Ovary (tissue), 9 donors: ENCODE data around the gene RHOBTB1. TPM values are rescaled to one million over a fixed set of nuclear protein-coding genes. Genes with fewer than 3 reads are reported as not detected.
"Not testable (repeated sequence)": the region's sequence is repeated elsewhere in the genome, so short reads cannot be mapped to it uniquely, and the experiment has no call there.

ENCODE experiments used
- DNase-seq, 5 donors: peaks; one replicate each; pipeline ENCODE4 v3.0.0-alpha.2; 2019 to 2020
- H3K27ac ChIP-seq, 2 donors: fragments of 200-600 bp; one replicate each; pipeline versions ENCODE4 v1.5.1 to v1.8.0; 2019 to 2022
- H3K27me3 ChIP-seq: fragments of 200-600 bp; one replicate; pipeline ENCODE4 v1.8.0; 2022
- H3K36me3 ChIP-seq: fragments of 200-600 bp; sonication (generic); one replicate; pipeline ENCODE4 v1.5.1; 2019
- H3K4me1 ChIP-seq: one replicate; pipeline ENCODE4 v1.8.1; 2013; ENCODE audit warnings: mild to moderate bottlenecking, moderate library complexity; ENCODE audit not compliant: insufficient read depth
- H3K4me3 ChIP-seq: fragments of 200-600 bp; sonication (generic); one replicate; pipeline ENCODE4 v1.5.1; 2017
- H3K9me3 ChIP-seq, 2 donors: fragments of 200-600 bp in 1 of 2; sonication (generic) in 1 of 2; one replicate each; pipeline versions ENCODE4 v1.5.1 to v1.8.1; 2013 to 2019; ENCODE audit warnings: mild to moderate bottlenecking in 1 of 2, moderate library complexity in 1 of 2
- CTCF ChIP-seq, 3 donors: fragments of 450-650 bp in 2 of 3; fragments of 200-600 bp in 1 of 3; IDR thresholded peaks; one replicate each; pipeline versions ENCODE4 v1.5.1 to v1.8.0; 2016 to 2022; ENCODE audit warnings: antibody characterized with exemption in 3 of 3, mild to moderate bottlenecking in 1 of 3
- EP300 ChIP-seq: sonication (generic); formaldehyde crosslinking; IDR thresholded peaks from one replicate; pipeline ENCODE4 v1.6.1; 2017; ENCODE audit warnings: antibody characterized with exemption
- POLR2A ChIP-seq: fragments of 450-650 bp; IDR thresholded peaks from one replicate; pipeline ENCODE4 v1.6.1; 2017; ENCODE audit warnings: antibody characterized with exemption, mild to moderate bottlenecking, moderate library complexity
- WGBS, 3 donors: extraction: QIAGEN DNeasy Blood & Tissue Kit in 1 of 3; methylation state at CpG; one replicate each; pipeline versions ENCODE4 v1.1.5 to v1.1.7; 2013 to 2017; 5-methylcytosine and 5-hydroxymethylcytosine counted together
- intact Hi-C, 4 donors: fragments of 100-400 bp; cut with DNase I; formaldehyde crosslinking; loops; one replicate each; pipeline versions ENCODE4 v1.11.0 to v1.15.1; 2022 to 2023
- polyA plus RNA-seq, 2 donors: library from polyadenylated mRNA; stranded (reverse); fragments of 200-250 nt in 1 of 2; fragments of 350-450 nt in 1 of 2; fragmentation: Illumina TruSeq in 1 of 2; extraction: RNeasy Lipid Tissue Mini Kit (QIAGEN cat#74804) in 1 of 2; gene quantifications; one replicate each; pipeline ENCODE4 v1.2.3, GENCODE V29; 2013 to 2014
- total RNA-seq, 7 donors: library from RNA; depleted of rRNA in 2 of 7; stranded (reverse); fragments of >200 nt in 2 of 7; fragmentation: NEBNext Ultra II Directional in 3 of 7; extraction: Animal tissue kit (Norgen Biotek cat#: 25700) in 3 of 7; gene quantifications; one replicate each; pipeline versions ENCODE4 v1.1.0 to v1.2.4, GENCODE V29; 2016 to 2023
- donor health status: DM: no; HTN: no; CAD: no; lungs with moderate emphysema.
- donor health status: DM: no; HTN: no; CAD: no.
- donor health status: Bipolar disorder and iron deficiency.
- donor health status: DM: yes; HTN: yes; CAD: no.
- donor health status: DM: no; HTN: no; CAD: no.
- donor health status: DM: yes; HTN: yes; CAD: no.

The RHOBTB1 gene
- total and polyA plus RNA-seq, 9 donors = 5.6 to 23.9 (median 13.0) TPM

DNA sequence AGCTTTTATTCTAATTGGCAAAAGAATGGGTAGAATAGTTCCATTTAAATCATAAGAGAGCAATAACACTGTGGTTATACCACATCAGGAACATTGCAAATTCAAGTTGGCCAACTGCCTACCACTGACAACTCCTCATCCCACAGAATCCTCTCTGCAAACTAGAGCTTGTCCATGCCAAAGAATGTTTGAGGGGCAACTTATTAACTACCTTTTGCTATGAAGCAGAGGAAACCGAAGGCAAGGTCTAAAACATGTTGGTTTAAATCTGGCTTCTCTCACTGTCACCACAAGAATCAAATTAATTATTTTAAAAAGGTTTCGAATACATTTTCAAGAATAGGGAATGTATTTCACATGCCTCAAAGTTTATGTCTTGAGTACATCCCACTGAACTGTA lies 36.0 kb downstream of the RHOBTB1 start:
- Histone ChIP-seq H3K36me3 (no peaks in the 10 kb centered on the region), H3K9me3 (no peaks in the 10 kb centered on the region), H3K4me1 (peaks cover 17% of the 10 kb centered on the region), H3K27me3 (no peaks in the 10 kb centered on the region), H3K4me3 (no peak overlapping the region), H3K27ac (no peak overlapping the region)
- 45 to 77% (median 52%) methylated on average over 2 of the region's 2 CpGs for WGBS, 3 donors
- TF ChIP-seq POLR2A (no peak), EP300 (no peak), CTCF (IDR thresholded peaks at IDR 0.05) (no peak)
- intact Hi-C loops = no loop called here
- DNase-seq = no peak

- H3K27ac ChIP-seq = no peak overlapping the region
Observed at GRCh38 chr10:60907236-60907635, 36.7 kb downstream of the RHOBTB1 start.

DNA sequence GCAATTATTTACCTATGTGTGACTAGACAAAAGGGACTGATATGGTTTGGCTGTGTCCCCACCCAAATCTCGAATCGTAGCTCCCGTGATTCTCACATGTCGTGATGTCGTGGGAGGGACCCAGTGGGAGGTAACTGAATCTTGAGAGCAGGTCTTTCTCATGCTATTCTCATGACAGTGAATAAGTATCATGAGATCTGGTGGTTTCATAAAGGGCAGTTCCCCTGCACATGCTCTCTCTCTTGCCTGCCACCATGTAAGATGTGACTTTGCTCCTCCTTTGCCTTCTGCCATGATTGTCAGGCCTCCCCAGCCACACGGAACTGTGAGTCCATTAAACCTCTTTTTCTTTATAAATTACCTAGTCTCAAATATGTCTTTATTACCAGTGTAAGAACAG lies 37.2 kb downstream of the RHOBTB1 start:
- intact Hi-C loops, H3K27ac ChIP-seq: not testable (repeated sequence)
- 98% methylated on average over 6 of the region's 6 CpGs for WGBS, 3 donors

More at GRCh38 chr10:60907236-60907635, 36.7 kb downstream of the RHOBTB1 start:
- Histone ChIP-seq H3K9me3 (no peaks in the 10 kb centered on the region), H3K36me3 (no peaks in the 10 kb centered on the region), H3K27me3 (no peaks in the 10 kb centered on the region), H3K4me3 (no peak overlapping the region), H3K4me1 (peaks cover 17% of the 10 kb centered on the region)
- intact Hi-C loops = no loop called here
- TF ChIP-seq CTCF (IDR thresholded peaks at IDR 0.05) (no peak), EP300 (no peak), POLR2A (no peak)
- no peak for DNase-seq
- WGBS, 3 donors = 95 to 98% (median 98%) methylated on average over 3 of the region's 3 CpGs

DNA sequence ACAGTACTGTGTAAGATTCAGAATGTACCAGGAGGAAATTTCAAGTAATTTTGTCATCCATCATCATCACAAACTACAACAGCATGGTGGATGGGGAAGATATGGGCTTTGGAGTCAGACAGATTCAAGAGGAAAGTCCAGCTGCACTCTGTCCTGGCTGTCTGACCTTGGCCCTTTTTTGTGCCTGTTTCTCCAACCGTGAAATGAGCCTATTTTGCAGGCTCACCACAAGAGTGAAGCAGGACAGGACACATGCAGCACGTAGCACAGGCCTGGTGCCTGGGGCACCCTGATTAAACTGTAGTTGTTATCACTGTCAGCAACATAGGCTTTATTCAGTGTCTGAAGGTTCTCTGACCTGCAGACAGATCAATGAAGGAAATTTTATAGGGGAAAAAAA lies 37.6 kb downstream of the RHOBTB1 start:
- Histone ChIP-seq H3K4me3 (no peak overlapping the region), H3K9me3 (no peaks in the 10 kb centered on the region), H3K4me1 (peaks cover 12% of the 10 kb centered on the region), H3K27me3 (no peaks in the 10 kb centered on the region), H3K36me3 (no peaks in the 10 kb centered on the region), H3K27ac (no peak overlapping the region)
- intact Hi-C loops = no loop called here
- no peak for DNase-seq
- TF ChIP-seq EP300 (no peak), CTCF (IDR thresholded peaks at IDR 0.05) (no peak), POLR2A (no peak)
- 34 to 53% (median 38%) methylated on average over 2 of the region's 2 CpGs for WGBS, 3 donors

More for the DNA sequence above, 37.2 kb downstream of the RHOBTB1 start:
- DNase-seq, H3K9me3 ChIP-seq, H3K27me3 ChIP-seq, H3K36me3 ChIP-seq, H3K4me3 ChIP-seq: not testable (repeated sequence)
- peaks cover 15% of the 10 kb centered on the region for H3K4me1 ChIP-seq

GRCh38 chr10:60905580-60905979 lies 38.4 kb downstream of the RHOBTB1 start:
- DNase-seq = peak in 2 of 5 donors; percentile 40 to 55
- intact Hi-C loops = no loop called here
- peaks cover 8% of the 10 kb centered on the region for H3K4me1 ChIP-seq
- H3K27ac ChIP-seq = no peak overlapping the region
- H3K9me3 ChIP-seq = no peaks in the 10 kb centered on the region
- 28 to 36% (median 29%) methylated on average over 4 of the region's 4 CpGs for WGBS, 3 donors
- TF ChIP-seq CTCF (IDR thresholded peaks at IDR 0.05) (no peak), POLR2A (no peak), EP300 (no peak)
- H3K27me3 ChIP-seq = no peaks in the 10 kb centered on the region
- no peak overlapping the region for H3K4me3 ChIP-seq
- H3K36me3 ChIP-seq = no peaks in the 10 kb centered on the region
